HEK293 (cell line): Measurements from ENCODE around the gene LDAF1.

Experiments
- CTCF ChIA-PET: fragments of 350-600 bp; formaldehyde crosslinking; extraction: SDS; loops from one replicate; lab custom pipeline; 2021; ENCODE audit warnings: antibody characterized with exemption; lab: Yijun Ruan, JAX
- POLR2A ChIA-PET: fragments of 300-600 bp; formaldehyde crosslinking; extraction: SDS; loops from one replicate; lab custom pipeline; 2020; ENCODE audit warnings: antibody characterized with exemption, inconsistent platforms; lab: Yijun Ruan, JAX
- H3K27ac ChIP-seq: fragments of 200-500 bp; sonication (Bioruptor generic); 2 replicates; pipeline ENCODE4 v1.5.1; 2014; ENCODE audit warnings: low read depth, low read length, control low read depth, inconsistent platforms; ENCODE audit errors: extremely low read depth
- H3K36me3 ChIP-seq, 2 experiments: fragments of 200-500 bp in 1 of 2; sonication (Bioruptor generic) in 1 of 2; 1 replicate in 1 of 2; 2 replicates in 1 of 2; pipeline ENCODE4 v1.5.1; 2014 to 2017; ENCODE audit warnings: inconsistent platforms in 2 of 2, low read length in 2 of 2; ENCODE audit not compliant: control insufficient read depth in 2 of 2, insufficient read depth in 1 of 2
- H3K4me1 ChIP-seq: fragments of 200-500 bp; sonication (Bioruptor generic); 2 replicates; pipeline ENCODE4 v1.5.1; 2014; ENCODE audit warnings: mild to moderate bottlenecking, low read length, inconsistent platforms; ENCODE audit not compliant: control insufficient read depth, insufficient read depth
- H3K4me3 ChIP-seq: 2 replicates; pipeline ENCODE4 v1.5.1; 2011; ENCODE audit warnings: low read depth, mild to moderate bottlenecking, control low read depth, low read length, moderate library complexity
- H3K9me3 ChIP-seq: fragments of 200-500 bp; sonication (Bioruptor generic); 2 replicates; pipeline ENCODE4 v1.5.1; 2014; ENCODE audit warnings: low read depth, low read length, inconsistent platforms; ENCODE audit not compliant: control insufficient read depth, insufficient read depth
- CTCF ChIP-seq: fragments of 450-650 bp; formaldehyde crosslinking; IDR thresholded peaks from 2 replicates; pipeline ENCODE4 v1.5.1; 2016; ENCODE audit warnings: missing biosample characterization, missing genetic modification characterization
- FEZF1 ChIP-seq: fragments of 450-650 bp; formaldehyde crosslinking; IDR thresholded peaks from 2 replicates; pipeline ENCODE4 v1.5.1; 2016; ENCODE audit warnings: missing biosample characterization, missing genetic modification characterization
- KLF8 ChIP-seq: fragments of 450-650 bp; formaldehyde crosslinking; IDR thresholded peaks from 2 replicates; pipeline ENCODE4 v1.5.1; 2016; ENCODE audit warnings: missing biosample characterization, missing genetic modification characterization
- ZBTB10 ChIP-seq: fragments of 450-650 bp; formaldehyde crosslinking; IDR thresholded peaks from 2 replicates; pipeline ENCODE4 v1.5.1; 2016; ENCODE audit warnings: missing biosample characterization, missing genetic modification characterization
- ZBTB7A ChIP-seq: fragments of 450-650 bp; formaldehyde crosslinking; IDR thresholded peaks from 2 replicates; pipeline ENCODE4 v1.5.1; 2016; ENCODE audit warnings: low read depth, missing biosample characterization, missing genetic modification characterization
- ZBTB8A ChIP-seq: fragments of 450-650 bp; formaldehyde crosslinking; IDR thresholded peaks from 2 replicates; pipeline ENCODE4 v1.5.1; 2016; ENCODE audit warnings: missing biosample characterization, missing genetic modification characterization
- ZFP41 ChIP-seq: fragments of 450-650 bp; formaldehyde crosslinking; IDR thresholded peaks from 2 replicates; pipeline ENCODE4 v1.5.1; 2016; ENCODE audit warnings: missing biosample characterization, missing genetic modification characterization, borderline replicate concordance
- ZIC2 ChIP-seq: fragments of 450-650 bp; formaldehyde crosslinking; IDR thresholded peaks from 2 replicates; pipeline ENCODE4 v1.5.1; 2016; ENCODE audit warnings: missing biosample characterization, missing genetic modification characterization
- ZNF10 ChIP-seq: fragments of 450-650 bp; formaldehyde crosslinking; IDR thresholded peaks from 2 replicates; pipeline ENCODE4 v1.5.1; 2017; ENCODE audit warnings: missing biosample characterization, missing genetic modification characterization
- ZNF112 ChIP-seq: fragments of 450-650 bp; formaldehyde crosslinking; IDR thresholded peaks from 2 replicates; pipeline ENCODE4 v1.5.0; 2017; ENCODE audit warnings: missing biosample characterization, missing genetic modification characterization
- ZNF221 ChIP-seq: fragments of 450-650 bp; formaldehyde crosslinking; IDR thresholded peaks from 2 replicates; pipeline ENCODE4 v1.5.1; 2017; ENCODE audit warnings: missing biosample characterization, missing genetic modification characterization, borderline replicate concordance
- ZNF266 ChIP-seq: fragments of 450-650 bp; formaldehyde crosslinking; IDR thresholded peaks from 2 replicates; pipeline ENCODE4 v1.5.1; 2016; ENCODE audit warnings: missing biosample characterization, missing genetic modification characterization, low read depth
- ZNF335 ChIP-seq: fragments of 450-650 bp; formaldehyde crosslinking; conservative IDR thresholded peaks from 2 replicates; pipeline ENCODE4 v1.5.1; 2016; ENCODE audit warnings: missing biosample characterization, missing genetic modification characterization
- ZNF366 ChIP-seq: fragments of 450-650 bp; formaldehyde crosslinking; conservative IDR thresholded peaks from 2 replicates; pipeline ENCODE4 v1.5.1; 2016; ENCODE audit warnings: missing biosample characterization, missing genetic modification characterization
- ZNF404 ChIP-seq: fragments of 450-650 bp; formaldehyde crosslinking; IDR thresholded peaks from 2 replicates; pipeline ENCODE4 v1.5.1; 2017; ENCODE audit warnings: missing biosample characterization, missing genetic modification characterization
- ZNF433 ChIP-seq: fragments of 450-650 bp; formaldehyde crosslinking; IDR thresholded peaks from 2 replicates; pipeline ENCODE4 v1.5.1; 2016; ENCODE audit warnings: missing biosample characterization, missing genetic modification characterization, low read depth
- ZNF529 ChIP-seq: fragments of 450-650 bp; formaldehyde crosslinking; IDR thresholded peaks from 2 replicates; pipeline ENCODE4 v1.5.1; 2017; ENCODE audit warnings: missing genetic modification characterization, missing biosample characterization; ENCODE audit not compliant: insufficient replicate concordance
- ZNF530 ChIP-seq: fragments of 450-650 bp; formaldehyde crosslinking; IDR thresholded peaks from 2 replicates; pipeline ENCODE4 v1.5.1; 2016; ENCODE audit warnings: low read depth, missing biosample characterization, missing genetic modification characterization
- ZNF596 ChIP-seq: fragments of 450-650 bp; IDR thresholded peaks from 2 replicates; pipeline ENCODE4 v1.5.0; 2018; ENCODE audit warnings: missing biosample characterization, mild to moderate bottlenecking, missing genetic modification characterization, moderate library complexity
- ZNF600 ChIP-seq: fragments of 450-650 bp; formaldehyde crosslinking; IDR thresholded peaks from 2 replicates; pipeline ENCODE4 v1.5.1; 2016; ENCODE audit warnings: missing biosample characterization, missing genetic modification characterization
- ZNF621 ChIP-seq: fragments of 450-650 bp; formaldehyde crosslinking; IDR thresholded peaks from 2 replicates; pipeline ENCODE4 v1.5.1; 2017; ENCODE audit warnings: missing biosample characterization, missing genetic modification characterization
- ZNF645 ChIP-seq: fragments of 450-650 bp; formaldehyde crosslinking; IDR thresholded peaks from 2 replicates; pipeline ENCODE4; 2016; ENCODE audit warnings: missing biosample characterization, missing genetic modification characterization
- TF ChIP-seq, protein P1 (sequence below): fragments of 450-650 bp; formaldehyde crosslinking; IDR thresholded peaks from 2 replicates; pipeline ENCODE4 v1.5.1; 2017; ENCODE audit warnings: missing biosample characterization, missing genetic modification characterization

The LDAF1 gene

DNA sequence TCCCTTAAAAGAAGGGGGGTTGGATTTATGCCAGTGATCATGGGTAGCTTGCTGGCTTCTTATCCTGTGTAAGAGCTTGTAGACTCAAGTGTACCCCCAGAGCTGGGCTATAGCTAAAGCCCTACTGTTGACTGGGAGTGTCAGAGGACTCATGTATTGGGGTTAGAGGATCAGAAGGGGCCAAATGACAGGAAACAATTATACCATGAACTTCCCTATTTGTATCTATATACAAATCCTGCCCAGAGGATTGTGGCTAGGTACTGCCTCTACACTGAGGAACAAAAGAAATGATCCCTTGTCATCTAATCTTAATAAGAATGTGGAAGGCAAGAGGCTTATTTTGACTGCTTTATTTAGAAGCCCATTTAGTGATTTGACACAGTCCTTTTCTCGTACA, 38.6 kb downstream of the LDAF1 start:
- CTCF ChIA-PET, result interaction anchor here (0.6 to 1.3 kb wide), 2 partner anchors 9 to 357 kb away, joined by 3 to 4 read pairs; no protein-coding TSS in a partner anchor
- Histone ChIP-seq H3K36me3 (no peaks in the 10 kb centered on the region), H3K9me3 (no peaks in the 10 kb centered on the region), H3K27ac (no peak overlapping the region)
- TF ChIP-seq ZNF529 (tag by site-specific recombination) (no peak), FEZF1 (tag by site-specific recombination) (no peak), ZNF645 (no peak), CTCF (tag by site-specific recombination) (no peak), ZNF221 (tag by site-specific recombination) (no peak), KLF8 (tag by site-specific recombination) (no peak), ZBTB7A (tag by site-specific recombination) (no peak), ZNF404 (tag by site-specific recombination) (no peak), ZBTB8A (no peak), ZNF433 (tag by site-specific recombination) (no peak), ZBTB10 (tag by site-specific recombination) (no peak), ZNF112 (no peak), ZNF530 (tag by site-specific recombination) (no peak), ZNF600 (no peak), ZFP41 (tag by site-specific recombination) (no peak), ZNF621 (tag by site-specific recombination) (no peak), ZNF10 (no peak), ZNF266 (tag by site-specific recombination) (no peak), ZIC2 (tag by site-specific recombination) (no peak)
- TF ChIP-seq, protein P1, sequence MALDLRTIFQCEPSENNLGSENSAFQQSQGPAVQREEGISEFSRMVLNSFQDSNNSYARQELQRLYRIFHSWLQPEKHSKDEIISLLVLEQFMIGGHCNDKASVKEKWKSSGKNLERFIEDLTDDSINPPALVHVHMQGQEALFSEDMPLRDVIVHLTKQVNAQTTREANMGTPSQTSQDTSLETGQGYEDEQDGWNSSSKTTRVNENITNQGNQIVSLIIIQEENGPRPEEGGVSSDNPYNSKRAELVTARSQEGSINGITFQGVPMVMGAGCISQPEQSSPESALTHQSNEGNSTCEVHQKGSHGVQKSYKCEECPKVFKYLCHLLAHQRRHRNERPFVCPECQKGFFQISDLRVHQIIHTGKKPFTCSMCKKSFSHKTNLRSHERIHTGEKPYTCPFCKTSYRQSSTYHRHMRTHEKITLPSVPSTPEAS, result no peak
- TF ChIP-seq, all 188 proteins: peak for 0
- Histone ChIP-seq H3K4me1 (no peaks in the 10 kb centered on the region), H3K4me3 (no peak overlapping the region)
- POLR2A ChIA-PET, result no interaction called here

GRCh38 chr16:21197621-21198020, 39.1 kb downstream of the LDAF1 start:
- no peak overlapping the region for H3K27ac ChIP-seq
- H3K4me3 ChIP-seq, result no peak overlapping the region
- H3K36me3 ChIP-seq, result no peaks in the 10 kb centered on the region
- no peaks in the 10 kb centered on the region for H3K9me3 ChIP-seq
- CTCF ChIA-PET, result interaction anchor here (0.6 kb wide), 1 partner anchor 356 kb away, joined by 3 read pairs; no protein-coding TSS in a partner anchor
- no peaks in the 10 kb centered on the region for H3K4me1 ChIP-seq
- TF ChIP-seq ZNF596 (no peak), ZNF335 (tag by site-specific recombination) (no peak), ZNF366 (tag by site-specific recombination) (no peak)
- POLR2A ChIA-PET, result no interaction called here
